Common myeloid progenitor, CD34-positive (primary cell): Measurements from ENCODE around the gene SLC12A2.

Experiments used
- CTCF ChIA-PET: fragments of 350-600 bp; sonication (Branson Sonifier 250); formaldehyde crosslinking; loops from one replicate; lab custom pipeline; 2021; ENCODE audit warnings: antibody characterized with exemption; lab: Charles Lee
- POLR2A ChIA-PET: fragments of 350-600 bp; sonication (Branson Sonifier 250); formaldehyde crosslinking; loops from one replicate; lab custom pipeline; 2021; ENCODE audit warnings: antibody characterized with exemption; lab: Charles Lee
- DNase-seq, 3 donors: peaks; one replicate each; pipeline versions ENCODE4 v3.0.0 to v3.0.0-alpha.2; 2013
- H3K27ac ChIP-seq, 2 experiments: 1 replicate in 1 of 2; 2 replicates in 1 of 2; pipeline ENCODE4 v1.7.0; 2013; ENCODE audit warnings: inconsistent platforms in 2 of 2, low read length in 2 of 2, mild to moderate bottlenecking in 2 of 2, low read depth in 1 of 2, moderate library complexity in 1 of 2; ENCODE audit not compliant: severe bottlenecking in 2 of 2, insufficient read depth in 1 of 2, poor library complexity in 1 of 2
- H3K27me3 ChIP-seq, 5 experiments: replicated peaks in 2 of 5; 1 replicate in 3 of 5; 2 replicates in 2 of 5; pipeline versions ENCODE4 v1.6.1 to v1.7.0; 2013; ENCODE audit warnings: low read length in 4 of 5, mild to moderate bottlenecking in 2 of 5, moderate library complexity in 2 of 5, inconsistent platforms in 1 of 5; ENCODE audit not compliant: insufficient read depth in 5 of 5, control insufficient read depth in 4 of 5
- H3K36me3 ChIP-seq, 4 experiments: 1 replicate in 2 of 4; 2 replicates in 2 of 4; pipeline versions ENCODE4 v1.6.1 to v1.7.0; 2013; ENCODE audit warnings: low read length in 3 of 4, control low read depth in 1 of 4, mild to moderate bottlenecking in 1 of 4; ENCODE audit not compliant: control insufficient read depth in 4 of 4, insufficient read depth in 4 of 4
- H3K4me1 ChIP-seq, 4 experiments: 1 replicate in 3 of 4; 2 replicates in 1 of 4; pipeline versions ENCODE4 v1.6.1 to v1.7.1; 2013; ENCODE audit warnings: low read length in 3 of 4, mild to moderate bottlenecking in 3 of 4, control low read depth in 1 of 4, inconsistent platforms in 1 of 4, moderate library complexity in 1 of 4; ENCODE audit not compliant: control insufficient read depth in 4 of 4, insufficient read depth in 4 of 4; ENCODE audit errors: control extremely low read depth in 1 of 4
- H3K4me3 ChIP-seq, 7 experiments: 1 replicate in 4 of 7; 2 replicates in 3 of 7; pipeline versions ENCODE4 v1.5.1 to v1.7.0; 2013; ENCODE audit warnings: mild to moderate bottlenecking in 7 of 7, low read length in 6 of 7, moderate library complexity in 6 of 7, inconsistent platforms in 2 of 7, low read depth in 2 of 7, control low read depth in 1 of 7; ENCODE audit not compliant: insufficient read depth in 4 of 7, control insufficient read depth in 1 of 7; ENCODE audit errors: extremely low read depth in 1 of 7
- H3K9me3 ChIP-seq, 5 experiments: 1 replicate in 4 of 5; 2 replicates in 1 of 5; pipeline versions ENCODE4 v1.6.1 to v1.7.1; 2013; ENCODE audit warnings: low read length in 4 of 5, mild to moderate bottlenecking in 2 of 5, inconsistent platforms in 1 of 5, low read depth in 1 of 5, moderate library complexity in 1 of 5; ENCODE audit not compliant: control insufficient read depth in 4 of 5, insufficient read depth in 2 of 5; ENCODE audit errors: control extremely low read depth in 1 of 5
- WGBS: methylation state at CpG from one replicate; pipeline ENCODE4 v1.1.5; 2013; ENCODE audit not compliant: insufficient coverage; 5-methylcytosine and 5-hydroxymethylcytosine counted together

The SLC12A2 gene

DNA sequence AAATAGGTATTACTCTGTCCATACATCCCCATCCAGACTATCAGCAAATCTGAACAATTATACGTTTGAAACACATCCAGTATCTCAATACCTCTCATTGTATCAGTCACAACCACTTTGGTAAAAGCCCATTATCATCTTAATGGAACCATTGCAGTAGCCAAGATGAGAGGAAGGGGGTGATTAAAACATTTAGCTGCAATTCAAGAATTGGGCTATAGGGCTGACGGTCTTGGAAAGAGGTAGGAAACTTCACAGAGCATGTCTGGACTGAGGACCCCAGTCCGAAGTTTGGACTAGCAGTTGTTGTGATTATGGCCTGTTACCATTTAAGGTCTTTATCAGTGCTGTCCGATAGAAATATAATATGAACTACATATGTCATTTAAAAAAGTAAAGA, 8.6 kb downstream of the SLC12A2 start:
- peaks cover 0 to 11% (median 4%) of the 10 kb centered on the region in 4 experiments for H3K36me3 ChIP-seq
- H3K27me3 ChIP-seq = no peaks in the 10 kb centered on the region
- ChIA-PET CTCF (interaction anchor here (0.8 to 1.7 kb wide), 3 partner anchors 8 to 214 kb away, joined by 3 to 5 read pairs (median 3); partner anchors contain the start of gene SLC12A2), POLR2A (no interaction called here)
- peaks cover 0 to 10% (median 2%) of the 10 kb centered on the region in 5 experiments for H3K9me3 ChIP-seq
- H3K4me1 ChIP-seq = no peaks in the 10 kb centered on the region
- H3K27ac ChIP-seq = no peak overlapping the region
- DNase-seq = no peak
- H3K4me3 ChIP-seq = no peak overlapping the region
- WGBS = 100% methylated on average over 1 of the region's 4 CpGs

DNA sequence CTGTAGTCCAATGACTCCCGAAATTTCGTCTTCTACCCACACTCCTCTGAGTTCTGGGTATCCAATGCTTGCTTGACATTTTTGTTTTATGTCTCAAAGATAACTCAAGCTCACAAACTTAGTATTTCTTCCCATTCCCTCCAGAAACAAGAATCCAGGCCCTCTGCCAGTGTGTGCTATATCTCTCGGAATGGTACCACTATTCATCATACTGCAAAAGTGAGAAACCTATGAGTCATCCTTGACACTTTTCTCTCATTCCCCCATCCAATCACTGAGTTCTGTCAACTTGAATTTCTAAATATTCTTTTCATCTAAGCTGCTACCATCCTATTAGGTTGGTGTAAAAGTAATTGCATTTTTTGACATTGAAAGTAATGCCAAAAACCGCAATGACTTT, 9.8 kb downstream of the SLC12A2 start:
- ChIA-PET POLR2A (no interaction called here), CTCF (interaction anchor here (1.1 to 1.7 kb wide), 3 partner anchors 9 to 15 kb away, joined by 3 to 6 read pairs (median 5); partner anchors contain the start of gene SLC12A2)
- no peak for DNase-seq
- no peak overlapping the region for H3K27ac ChIP-seq
- H3K27me3 ChIP-seq = no peaks in the 10 kb centered on the region
- no peaks in the 10 kb centered on the region for H3K4me1 ChIP-seq
- H3K9me3 ChIP-seq = peaks cover 2 to 18% (median 4%) of the 10 kb centered on the region in 5 experiments
- H3K36me3 ChIP-seq = peaks cover 0 to 11% (median 5%) of the 10 kb centered on the region in 4 experiments
- no peak overlapping the region for H3K4me3 ChIP-seq
- 91% methylated on average over 4 of the region's 4 CpGs for WGBS

DNA sequence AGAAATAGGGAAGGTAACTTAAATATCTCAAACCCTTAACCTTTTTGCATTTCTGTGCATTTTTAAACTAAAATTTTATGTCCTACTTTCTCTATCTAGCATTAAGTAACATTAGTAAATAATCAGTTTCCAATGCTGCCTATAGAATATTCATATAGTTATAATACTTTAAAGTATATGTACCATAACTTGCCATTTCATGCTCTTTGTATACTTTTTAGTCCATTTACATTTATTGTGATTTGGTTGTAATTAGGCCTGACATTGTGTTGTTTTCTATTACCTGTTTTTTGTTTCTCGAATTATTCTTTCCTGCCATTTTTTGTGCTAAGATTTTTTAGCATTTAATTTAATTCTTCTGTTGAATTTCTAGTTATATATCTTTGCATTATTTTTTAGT, 13.7 kb downstream of the SLC12A2 start:
- Histone ChIP-seq H3K36me3 (peaks cover 3 to 13% (median 10%) of the 10 kb centered on the region in 4 experiments), H3K4me1 (no peaks in the 10 kb centered on the region), H3K27ac (no peak overlapping the region), H3K27me3 (no peaks in the 10 kb centered on the region), H3K9me3 (peaks cover 3 to 28% (median 7%) of the 10 kb centered on the region in 5 experiments), H3K4me3 (no peak overlapping the region)
- POLR2A ChIA-PET = no interaction called here
- no peak for DNase-seq
- CTCF ChIA-PET = no interaction called here
- WGBS = no CpG with 5 or more reads among the region's 1 CpG

DNA sequence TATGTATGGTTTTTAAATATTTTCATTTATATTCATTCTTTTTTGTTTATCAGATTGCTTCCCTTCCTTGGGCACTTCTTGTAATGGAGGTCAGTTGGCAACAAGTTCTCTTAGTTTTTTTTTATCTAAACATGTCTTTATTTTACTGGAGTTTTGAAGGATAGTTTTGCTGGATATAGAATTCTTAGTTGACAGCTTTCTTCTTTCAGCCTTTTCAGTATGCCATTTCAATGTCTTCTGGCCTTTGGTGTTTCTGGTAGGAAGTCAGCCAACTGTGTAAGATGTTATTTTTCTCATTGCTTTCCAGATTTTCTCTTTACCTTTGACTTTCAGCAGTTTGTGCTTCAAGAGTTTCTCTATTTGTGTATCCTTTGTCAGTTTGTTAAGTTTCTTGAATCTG, 14.2 kb downstream of the SLC12A2 start:
- Histone ChIP-seq H3K27me3 (no peaks in the 10 kb centered on the region), H3K4me3 (no peak overlapping the region), H3K36me3 (peaks cover 3 to 13% (median 10%) of the 10 kb centered on the region in 4 experiments), H3K9me3 (peaks cover 3 to 28% (median 7%) of the 10 kb centered on the region in 5 experiments), H3K27ac (no peak overlapping the region), H3K4me1 (no peaks in the 10 kb centered on the region)
- CTCF ChIA-PET = no interaction called here
- DNase-seq = peak in 2 of 3 donors; percentile 43 to 46
- POLR2A ChIA-PET = no interaction called here

DNA sequence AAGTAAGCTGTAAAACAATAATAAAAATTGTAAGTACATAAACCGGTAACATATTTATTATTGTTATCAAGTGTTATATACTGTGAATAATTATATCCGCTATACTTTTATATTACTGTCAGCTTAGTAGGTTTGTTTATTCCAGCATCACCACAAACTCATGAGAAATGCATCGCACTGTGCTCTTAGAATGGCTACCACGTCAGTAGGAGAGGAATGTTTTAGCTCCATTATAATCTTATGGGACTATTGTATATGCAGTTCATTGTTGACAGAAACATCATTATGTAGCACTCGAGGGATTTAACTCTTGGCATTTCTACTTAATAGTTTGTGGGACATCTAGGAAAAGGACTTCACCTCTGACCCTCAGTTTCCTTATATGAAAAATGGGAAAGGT, 16.4 kb downstream of the SLC12A2 start:
- no peaks in the 10 kb centered on the region for H3K4me1 ChIP-seq
- H3K4me3 ChIP-seq = no peak overlapping the region
- POLR2A ChIA-PET = no interaction called here
- CTCF ChIA-PET = interaction anchor here (1.1 to 1.2 kb wide), 2 partner anchors 15 to 191 kb away, joined by 4 read pairs; no protein-coding TSS in a partner anchor
- H3K36me3 ChIP-seq = peaks cover 0 to 9% (median 5%) of the 10 kb centered on the region in 4 experiments
- 100% methylated on average over 2 of the region's 5 CpGs for WGBS
- DNase-seq = no peak
- no peak overlapping the region for H3K27ac ChIP-seq
- no peaks in the 10 kb centered on the region for H3K27me3 ChIP-seq
- H3K9me3 ChIP-seq = peaks cover 2 to 28% (median 7%) of the 10 kb centered on the region in 5 experiments

DNA sequence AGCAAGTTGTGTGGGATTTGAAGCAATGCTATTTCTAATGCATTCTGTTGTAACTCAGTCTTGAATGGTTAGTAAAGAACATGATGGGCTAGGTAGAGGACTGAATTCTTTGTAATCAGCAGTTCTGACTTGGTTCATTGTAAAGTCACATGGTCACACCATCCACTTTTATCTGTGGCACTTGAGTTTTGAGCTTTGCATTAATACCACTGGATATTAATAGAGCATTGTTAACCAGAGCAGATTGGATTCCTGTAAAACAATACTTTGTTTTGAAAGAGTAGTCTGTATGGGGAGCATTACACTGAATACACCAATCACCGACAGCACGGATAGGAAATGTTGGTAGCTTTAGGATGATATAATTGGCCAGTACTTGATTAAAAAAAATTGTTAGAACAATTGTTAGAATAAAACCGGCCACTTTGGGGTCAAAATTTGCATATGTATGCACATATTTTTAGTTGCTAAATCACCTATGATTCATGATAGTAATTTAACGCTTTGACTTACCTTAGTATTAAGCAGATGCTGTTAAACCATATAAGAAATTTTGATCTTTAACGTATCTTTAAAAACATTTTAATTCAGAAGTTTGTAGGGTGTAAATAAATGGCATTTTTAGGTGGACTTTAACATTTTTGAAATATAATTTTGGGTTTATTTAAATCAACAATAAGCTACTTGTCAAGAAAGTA, 17.4 kb downstream of the SLC12A2 start:
- Histone ChIP-seq H3K4me1 (no peaks in the 10 kb centered on the region), H3K9me3 (peaks cover 2 to 25% (median 7%) of the 10 kb centered on the region in 5 experiments), H3K27me3 (no peaks in the 10 kb centered on the region), H3K4me3 (no peak overlapping the region), H3K27ac (no peak overlapping the region), H3K36me3 (peaks cover 0 to 9% (median 5%) of the 10 kb centered on the region in 4 experiments)
- WGBS = 100% methylated on average over 2 of the region's 5 CpGs
- POLR2A ChIA-PET = no interaction called here
- CTCF ChIA-PET = interaction anchor here (1.2 to 1.6 kb wide), 2 partner anchors 22 to 192 kb away, joined by 3 to 4 read pairs; no protein-coding TSS in a partner anchor
- no peak for DNase-seq

DNA sequence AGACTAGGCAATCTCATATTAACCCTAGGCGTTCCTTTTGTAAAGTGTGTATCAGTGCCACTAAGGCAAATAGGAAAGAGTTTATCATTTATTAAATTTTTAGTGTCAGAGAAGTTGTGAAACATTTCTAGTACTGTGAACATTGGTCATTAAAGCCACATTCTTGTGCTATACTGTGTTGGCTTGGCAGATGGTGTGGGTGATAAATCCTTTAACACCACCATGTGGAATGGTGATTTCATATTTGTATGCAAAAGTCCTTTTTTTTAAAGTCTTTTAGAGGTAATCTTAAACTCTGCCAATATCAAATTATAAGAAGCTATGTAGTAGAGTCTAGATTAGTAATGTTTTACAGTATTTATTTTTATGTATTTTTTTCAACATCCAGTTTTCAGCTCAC, 18.1 kb downstream of the SLC12A2 start:
- H3K4me1 ChIP-seq = no peaks in the 10 kb centered on the region
- WGBS = 100% methylated on average over 1 of the region's 1 CpG
- DNase-seq = peak in 2 of 3 donors; percentile 50 to 61
- peaks cover 0 to 9% (median 5%) of the 10 kb centered on the region in 4 experiments for H3K36me3 ChIP-seq
- no peaks in the 10 kb centered on the region for H3K27me3 ChIP-seq
- POLR2A ChIA-PET = no interaction called here
- CTCF ChIA-PET = interaction anchor here (0.7 to 1.6 kb wide), 2 partner anchors 13 to 22 kb away, joined by 3 read pairs; no protein-coding TSS in a partner anchor
- H3K4me3 ChIP-seq = no peak overlapping the region
- no peak overlapping the region for H3K27ac ChIP-seq
- H3K9me3 ChIP-seq = peaks cover 2 to 20% (median 7%) of the 10 kb centered on the region in 5 experiments
